Measurements from ENCODE around the gene ZNRF1.

- TF ChIP-seq CTCF (IDR thresholded peaks at IDR 0.05), result no peak
- no peak for TF ChIP-seq POLR2A (IDR thresholded peaks at IDR 0.05)
These were observed 11.6 kb downstream of the ZNRF1 start for GRCh38 chr16:75010427-75010826.

Data from suprapubic skin (tissue), 3 donors.